Measurements from ENCODE around the gene ZNF646. TPM values are rescaled to one million over a fixed set of nuclear protein-coding genes. Genes with fewer than 3 reads are reported as not detected.

The ZNF646 gene
- total and polyA plus RNA-seq, 4 donors = 8.4 to 20.5 (median 12.5) TPM

DNA sequence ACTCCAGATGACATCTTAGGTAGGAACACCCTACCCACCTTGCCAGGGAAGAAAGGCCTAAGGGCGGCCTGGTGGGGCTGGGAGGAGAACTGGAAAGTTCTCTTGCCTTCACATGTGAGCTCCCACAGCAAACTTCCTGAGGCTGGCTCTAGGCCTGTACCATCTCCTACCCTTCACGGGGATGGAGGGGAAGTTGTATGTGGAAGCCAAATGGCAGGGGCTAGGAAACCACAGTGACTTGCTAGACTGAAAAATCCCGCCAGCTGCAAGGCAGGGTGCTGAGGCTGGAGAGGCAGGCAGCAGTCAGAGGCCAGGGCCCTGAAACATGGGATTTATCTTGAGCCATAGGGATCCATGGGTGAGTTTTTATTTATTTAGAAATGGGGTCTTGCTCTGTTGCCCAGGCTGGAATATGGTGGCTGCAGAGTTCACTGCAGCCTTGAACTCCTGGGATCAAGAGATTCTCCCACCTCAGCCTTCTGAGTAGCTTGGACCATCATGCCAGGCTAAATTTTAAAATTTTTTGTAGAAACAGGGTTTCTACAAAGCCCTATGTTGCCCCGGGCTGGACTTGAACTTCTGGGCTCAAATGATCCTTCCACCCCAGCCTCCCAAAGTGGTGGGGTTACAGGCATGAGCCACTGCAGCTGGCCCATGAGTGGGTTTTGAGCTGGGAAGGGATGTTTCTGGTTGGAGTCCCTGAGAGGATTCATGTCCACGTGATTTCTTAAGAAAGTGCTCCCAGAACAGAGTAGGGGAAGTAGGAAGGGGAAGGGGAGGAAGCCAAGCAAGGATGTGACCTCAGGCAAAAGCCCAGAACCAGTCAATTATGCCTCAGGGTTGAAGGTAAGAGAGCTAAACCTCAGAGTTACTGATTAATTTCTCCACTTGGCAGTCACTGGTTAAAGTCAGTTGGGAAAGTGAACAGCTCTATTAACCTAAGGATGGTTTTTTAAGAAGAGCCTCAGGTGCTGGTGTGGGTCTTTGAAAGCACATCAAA lies 39.2 kb downstream of the ZNF646 start:
- Histone ChIP-seq H3K27ac (ENCODE audit: low read depth in 1 of 2, low read length in 1 of 2) (peak overlapping the region; percentile 60 to 61), H3K4me3 (no peak overlapping the region), H3K4me1 (ENCODE audit: control insufficient read depth in 5 of 5, insufficient read depth in 5 of 5, low read length in 5 of 5) (peaks cover 0 to 15% (median 3%) of the 10 kb centered on the region in 5 donors), H3K9ac (ENCODE audit: insufficient read depth in 1 of 2, low read length in 2 of 2) (no peak overlapping the region), H3K36me3 (ENCODE audit: control insufficient read depth in 4 of 4, insufficient read depth in 4 of 4, low read length in 4 of 4) (peaks cover 0 to 28% (median 7%) of the 10 kb centered on the region in 4 donors), H3K27me3 (ENCODE audit: control insufficient read depth in 3 of 3, insufficient read depth in 3 of 3, low read length in 2 of 3) (no peaks in the 10 kb centered on the region), H3K9me3 (ENCODE audit: control insufficient read depth in 4 of 4, insufficient read depth in 3 of 4, low read length in 3 of 4) (no peaks in the 10 kb centered on the region)
- DNase-seq (peak in 1 of 3 donors; percentile 47), ATAC-seq (ENCODE audit: insufficient read depth, low FRiP score) (no peak)
- TF ChIP-seq, protein P1, sequence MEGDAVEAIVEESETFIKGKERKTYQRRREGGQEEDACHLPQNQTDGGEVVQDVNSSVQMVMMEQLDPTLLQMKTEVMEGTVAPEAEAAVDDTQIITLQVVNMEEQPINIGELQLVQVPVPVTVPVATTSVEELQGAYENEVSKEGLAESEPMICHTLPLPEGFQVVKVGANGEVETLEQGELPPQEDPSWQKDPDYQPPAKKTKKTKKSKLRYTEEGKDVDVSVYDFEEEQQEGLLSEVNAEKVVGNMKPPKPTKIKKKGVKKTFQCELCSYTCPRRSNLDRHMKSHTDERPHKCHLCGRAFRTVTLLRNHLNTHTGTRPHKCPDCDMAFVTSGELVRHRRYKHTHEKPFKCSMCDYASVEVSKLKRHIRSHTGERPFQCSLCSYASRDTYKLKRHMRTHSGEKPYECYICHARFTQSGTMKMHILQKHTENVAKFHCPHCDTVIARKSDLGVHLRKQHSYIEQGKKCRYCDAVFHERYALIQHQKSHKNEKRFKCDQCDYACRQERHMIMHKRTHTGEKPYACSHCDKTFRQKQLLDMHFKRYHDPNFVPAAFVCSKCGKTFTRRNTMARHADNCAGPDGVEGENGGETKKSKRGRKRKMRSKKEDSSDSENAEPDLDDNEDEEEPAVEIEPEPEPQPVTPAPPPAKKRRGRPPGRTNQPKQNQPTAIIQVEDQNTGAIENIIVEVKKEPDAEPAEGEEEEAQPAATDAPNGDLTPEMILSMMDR (IDR thresholded peaks at IDR 0.05; ENCODE audit: control extremely low read depth, extremely low read depth) = no peak
- 37 to 67% methylated on average over 5 of the region's 5 CpGs for WGBS, 2 donors

DNA sequence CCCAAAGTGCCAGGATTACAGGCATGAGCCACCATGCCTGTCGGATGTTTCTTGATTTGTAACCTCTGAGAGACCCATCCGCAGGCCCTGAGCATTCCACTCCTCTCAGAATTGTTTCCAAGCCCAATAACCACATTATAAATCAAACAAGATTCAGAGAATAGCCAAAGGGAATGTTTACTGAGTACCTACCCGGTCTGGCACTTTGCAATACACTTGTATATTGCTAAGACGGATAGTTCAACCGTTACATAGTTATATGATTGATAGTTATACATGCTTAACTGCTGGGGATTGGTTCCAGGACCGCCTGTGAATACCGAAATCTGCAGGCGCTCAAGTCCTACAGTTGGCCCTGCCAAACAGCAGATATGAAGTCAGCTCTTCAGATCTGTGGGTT lies 40.2 kb downstream of the ZNF646 start:
- Histone ChIP-seq H3K27me3 (ENCODE audit: control insufficient read depth in 3 of 3, insufficient read depth in 3 of 3, low read length in 2 of 3) (no peaks in the 10 kb centered on the region), H3K36me3 (ENCODE audit: control insufficient read depth in 4 of 4, insufficient read depth in 4 of 4, low read length in 4 of 4) (peaks cover 0 to 28% (median 11%) of the 10 kb centered on the region in 4 donors), H3K27ac (ENCODE audit: low read depth in 1 of 2, low read length in 1 of 2) (no peak overlapping the region), H3K4me1 (ENCODE audit: control insufficient read depth in 5 of 5, insufficient read depth in 5 of 5, low read length in 5 of 5) (peaks cover 2 to 12% (median 8%) of the 10 kb centered on the region in 5 donors), H3K4me3 (no peak overlapping the region), H3K9me3 (ENCODE audit: control insufficient read depth in 4 of 4, insufficient read depth in 3 of 4, low read length in 3 of 4) (no peaks in the 10 kb centered on the region), H3K9ac (ENCODE audit: insufficient read depth in 1 of 2, low read length in 2 of 2) (no peak overlapping the region)
- TF ChIP-seq, protein P1 (IDR thresholded peaks at IDR 0.05; ENCODE audit: control extremely low read depth, extremely low read depth) = no peak
- DNase-seq (no peak), ATAC-seq (ENCODE audit: insufficient read depth, low FRiP score) (no peak)
- WGBS, 2 donors = 81 to 83% methylated on average over 8 of the region's 8 CpGs

DNA sequence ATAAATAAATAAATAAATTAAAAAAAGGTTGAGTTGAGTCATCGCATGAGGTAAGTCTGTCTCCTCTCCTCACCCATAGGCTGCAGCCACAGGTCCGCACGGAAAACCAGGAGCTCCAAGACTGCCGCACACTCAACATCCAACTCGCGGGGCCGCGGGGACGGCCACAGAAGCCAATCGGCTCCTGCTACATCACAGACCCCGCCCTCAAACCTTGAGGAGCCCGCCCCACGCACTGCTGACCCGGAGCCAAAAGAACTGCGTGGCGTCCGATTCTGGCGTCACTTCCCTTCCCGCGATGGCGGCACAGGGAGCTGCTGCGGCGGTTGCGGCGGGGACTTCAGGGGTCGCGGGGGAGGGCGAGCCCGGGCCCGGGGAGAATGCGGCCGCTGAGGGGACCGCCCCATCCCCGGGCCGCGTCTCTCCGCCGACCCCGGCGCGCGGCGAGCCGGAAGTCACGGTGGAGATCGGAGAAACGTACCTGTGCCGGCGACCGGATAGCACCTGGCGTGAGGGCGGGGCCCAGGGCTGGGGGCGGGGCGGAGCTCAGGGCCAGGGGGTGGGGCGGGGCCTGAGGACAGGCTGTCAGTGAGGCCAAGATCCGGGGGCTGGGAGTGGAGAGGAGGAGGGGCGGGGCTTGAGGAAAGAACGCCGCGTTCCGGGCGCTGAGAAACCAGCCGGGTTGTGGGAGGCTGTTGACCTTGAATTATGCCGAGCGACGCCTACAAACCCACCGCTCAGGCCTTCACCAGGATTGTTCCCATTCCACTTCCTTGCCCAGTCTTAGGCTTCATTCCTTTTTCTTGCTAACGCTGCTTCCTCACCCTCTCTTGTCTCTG lies 43.4 kb downstream of the ZNF646 start, which contains the start of gene KAT8:
Gene KAT8 (plus strand): TSS at position 281 of the 839 bp plus-strand sequence. CDS start 18 bp downstream, at position 299.
- H3K4me3 ChIP-seq = peak within 1 kb of the TSS; percentile 59
- peak within 1 kb of the TSS; percentile 98 to 99 for H3K27ac ChIP-seq (ENCODE audit: low read depth in 1 of 2, low read length in 1 of 2)
- WGBS, 2 donors = 0% methylated on average over 62 to 67 of the region's 68 CpGs
- H3K4me1 ChIP-seq (ENCODE audit: control insufficient read depth in 5 of 5, insufficient read depth in 5 of 5, low read length in 5 of 5) = peaks cover 2 to 10% (median 7%) of the 10 kb centered on the region in 5 donors
- H3K36me3 ChIP-seq (ENCODE audit: control insufficient read depth in 4 of 4, insufficient read depth in 4 of 4, low read length in 4 of 4) = peaks cover 18 to 29% (median 22%) of the 10 kb centered on the region in 4 donors
- H3K9me3 ChIP-seq (ENCODE audit: control insufficient read depth in 4 of 4, insufficient read depth in 3 of 4, low read length in 3 of 4) = no peaks in the 10 kb centered on the region
- DNase-seq (peak; percentile 99), ATAC-seq (ENCODE audit: insufficient read depth, low FRiP score) (peak; percentile 98)
- peak within 1 kb of the TSS; percentile 58 to 91 for H3K9ac ChIP-seq (ENCODE audit: insufficient read depth in 1 of 2, low read length in 2 of 2)
- H3K27me3 ChIP-seq (ENCODE audit: control insufficient read depth in 3 of 3, insufficient read depth in 3 of 3, low read length in 2 of 3) = no peaks in the 10 kb centered on the region
- TF ChIP-seq, protein P1 (IDR thresholded peaks at IDR 0.05; ENCODE audit: control extremely low read depth, extremely low read depth) = no peak

Data from lung (tissue), 12 donors.